ENCODE measurements around the gene PHPT1.

The PHPT1 gene

DNA sequence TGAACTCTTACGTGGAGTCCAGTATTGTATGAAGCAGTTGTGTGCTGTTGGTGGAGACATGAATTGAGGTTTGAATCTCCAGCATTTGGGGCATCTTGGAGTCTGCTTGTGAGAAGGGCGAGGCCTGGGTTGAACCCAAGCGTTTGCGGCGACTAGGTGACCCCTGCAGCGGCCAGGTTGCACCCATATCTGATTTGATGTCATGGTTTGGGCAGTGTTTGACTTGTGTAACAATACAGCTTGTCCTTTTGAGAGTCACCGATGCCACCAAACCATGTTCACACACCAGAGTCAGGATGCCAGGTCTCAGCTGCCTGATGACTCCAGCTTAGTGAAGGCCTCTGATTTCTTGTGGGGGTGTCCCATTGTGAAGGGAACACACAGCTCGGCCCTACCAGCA lies 39.2 kb downstream of the PHPT1 start:
- TF ChIP-seq, protein P1, sequence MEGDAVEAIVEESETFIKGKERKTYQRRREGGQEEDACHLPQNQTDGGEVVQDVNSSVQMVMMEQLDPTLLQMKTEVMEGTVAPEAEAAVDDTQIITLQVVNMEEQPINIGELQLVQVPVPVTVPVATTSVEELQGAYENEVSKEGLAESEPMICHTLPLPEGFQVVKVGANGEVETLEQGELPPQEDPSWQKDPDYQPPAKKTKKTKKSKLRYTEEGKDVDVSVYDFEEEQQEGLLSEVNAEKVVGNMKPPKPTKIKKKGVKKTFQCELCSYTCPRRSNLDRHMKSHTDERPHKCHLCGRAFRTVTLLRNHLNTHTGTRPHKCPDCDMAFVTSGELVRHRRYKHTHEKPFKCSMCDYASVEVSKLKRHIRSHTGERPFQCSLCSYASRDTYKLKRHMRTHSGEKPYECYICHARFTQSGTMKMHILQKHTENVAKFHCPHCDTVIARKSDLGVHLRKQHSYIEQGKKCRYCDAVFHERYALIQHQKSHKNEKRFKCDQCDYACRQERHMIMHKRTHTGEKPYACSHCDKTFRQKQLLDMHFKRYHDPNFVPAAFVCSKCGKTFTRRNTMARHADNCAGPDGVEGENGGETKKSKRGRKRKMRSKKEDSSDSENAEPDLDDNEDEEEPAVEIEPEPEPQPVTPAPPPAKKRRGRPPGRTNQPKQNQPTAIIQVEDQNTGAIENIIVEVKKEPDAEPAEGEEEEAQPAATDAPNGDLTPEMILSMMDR (IDR thresholded peaks at IDR 0.05; ENCODE audit: low read depth, low read length), result no peak
- no peak for DNase-seq (ENCODE audit: extremely low read depth, low read depth)

DNA sequence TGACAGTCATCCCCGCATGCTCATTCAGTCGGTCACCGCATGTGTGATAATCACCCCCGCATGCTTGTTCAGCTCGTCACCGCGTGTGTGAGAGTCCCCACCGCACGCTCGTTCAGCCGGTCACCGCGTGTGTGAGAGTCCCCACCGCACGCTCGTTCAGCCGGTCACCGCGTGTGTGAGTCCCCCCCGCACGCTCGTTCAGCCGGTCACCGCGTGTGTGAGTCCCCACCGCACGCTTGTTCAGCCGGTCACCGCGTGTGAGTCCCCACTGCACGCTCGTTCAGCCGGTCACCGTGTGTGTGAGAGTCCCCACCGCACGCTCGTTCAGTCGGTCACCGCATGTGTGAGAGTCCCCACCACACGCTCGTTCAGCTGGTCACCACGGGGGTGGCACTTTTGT lies 40.6 kb downstream of the PHPT1 start:
- DNase-seq (ENCODE audit: extremely low read depth, low read depth), result no peak
- TF ChIP-seq, protein P1 (IDR thresholded peaks at IDR 0.05; ENCODE audit: low read depth, low read length), result no peak

- TF ChIP-seq, protein P1 (IDR thresholded peaks at IDR 0.05; ENCODE audit: low read depth, low read length), result no peak
- no peak for DNase-seq (ENCODE audit: extremely low read depth, low read depth)
Observed at GRCh38 chr9:136890661-136891060, 41.5 kb downstream of the PHPT1 start.

DNA sequence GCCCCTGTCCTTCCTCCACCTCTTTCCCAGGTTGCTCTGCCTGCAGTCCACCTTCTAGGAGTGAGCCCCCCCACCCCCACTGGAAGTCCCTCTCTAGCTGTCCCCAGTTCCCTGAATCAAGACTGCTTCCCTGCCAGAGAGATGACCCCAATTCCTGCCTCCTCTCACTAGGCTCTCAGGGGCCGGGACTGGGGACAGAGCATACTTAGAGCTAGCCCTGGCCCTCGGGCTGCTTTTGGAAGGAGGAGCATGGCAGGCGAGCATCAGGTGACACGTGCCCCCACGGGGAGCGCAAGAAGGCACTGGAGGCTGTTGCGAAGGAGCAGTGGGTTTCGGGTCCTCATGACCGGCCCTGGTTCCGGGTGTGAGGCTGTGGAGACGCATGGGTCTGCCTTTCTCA lies 46.8 kb downstream of the PHPT1 start:
- DNase-seq (ENCODE audit: extremely low read depth, low read depth), result no peak
- TF ChIP-seq, protein P1 (IDR thresholded peaks at IDR 0.05; ENCODE audit: low read depth, low read length), result no peak

DNA sequence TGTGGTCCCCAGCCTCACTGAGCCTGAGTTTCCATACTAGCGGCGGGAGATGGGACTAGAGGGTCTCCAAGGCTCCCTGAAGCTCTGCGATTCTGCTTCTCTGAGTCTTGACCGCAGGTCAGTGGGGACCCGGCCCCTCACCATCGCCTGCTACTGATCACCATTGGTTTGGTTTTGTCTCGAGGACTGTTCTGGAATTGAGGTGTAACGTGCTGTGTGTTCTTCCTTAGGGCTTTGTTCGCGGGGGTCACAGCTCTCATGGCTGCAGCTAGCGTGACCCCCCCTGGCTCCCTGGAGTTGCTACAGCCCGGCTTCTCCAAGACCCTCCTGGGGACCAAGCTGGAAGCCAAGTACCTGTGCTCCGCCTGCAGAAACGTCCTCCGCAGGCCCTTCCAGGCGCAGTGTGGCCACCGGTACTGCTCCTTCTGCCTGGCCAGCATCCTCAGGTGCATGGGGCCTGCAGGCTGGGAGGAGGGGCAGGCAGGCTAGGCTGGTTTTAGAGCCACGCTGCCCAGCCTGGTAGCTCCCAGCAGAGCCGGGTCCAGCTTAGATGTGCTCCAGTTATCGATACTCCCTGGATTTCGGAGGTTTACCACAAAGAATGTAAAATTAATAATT lies 49.4 kb downstream of the PHPT1 start:
- TF ChIP-seq, protein P1 (IDR thresholded peaks at IDR 0.05; ENCODE audit: low read depth, low read length), result no peak
- DNase-seq (ENCODE audit: extremely low read depth, low read depth), result no peak

DNA sequence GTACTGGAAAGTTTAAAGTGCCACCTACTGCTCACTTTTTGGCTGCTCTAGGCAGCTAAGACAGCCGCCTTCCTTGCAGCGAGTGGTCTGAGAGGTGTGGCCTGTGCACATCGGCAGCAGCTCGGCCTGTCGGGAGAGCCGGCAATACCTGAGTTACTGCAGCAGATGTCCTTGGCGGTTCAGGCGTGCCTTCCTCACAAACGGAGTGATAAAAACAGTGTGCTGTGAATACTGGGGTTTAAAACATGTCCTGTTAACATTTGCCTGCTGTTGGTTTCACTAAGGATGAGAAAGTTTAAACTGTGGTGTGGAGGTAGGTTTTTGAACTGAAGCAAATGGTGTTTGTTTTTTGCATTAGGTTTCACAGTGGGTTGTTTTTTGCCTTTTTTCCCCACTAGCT lies 50.0 kb downstream of the PHPT1 start:
- TF ChIP-seq, protein P1 (IDR thresholded peaks at IDR 0.05; ENCODE audit: low read depth, low read length), result no peak
- no peak for DNase-seq (ENCODE audit: extremely low read depth, low read depth)

DNA sequence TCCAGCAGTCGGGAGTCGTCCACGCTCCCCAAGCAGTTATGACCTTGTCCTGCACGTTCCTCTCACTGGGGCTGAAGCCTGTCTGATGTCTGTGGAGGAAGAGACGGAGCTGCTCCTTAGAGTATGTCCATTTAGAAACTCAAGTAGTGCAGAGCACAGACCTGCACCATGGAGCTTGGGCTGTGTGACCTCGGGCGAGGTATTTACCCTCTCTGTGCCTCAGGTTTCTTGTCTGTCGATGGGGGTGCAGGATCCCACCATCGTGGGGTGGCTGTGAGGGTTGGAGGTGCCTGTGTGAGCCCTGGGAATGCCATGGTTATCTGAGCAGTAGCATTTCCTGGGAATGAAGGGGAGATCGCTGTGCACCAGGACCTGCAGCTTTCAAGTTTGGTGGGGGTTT lies 51.3 kb downstream of the PHPT1 start:
- no peak for DNase-seq (ENCODE audit: extremely low read depth, low read depth)
- TF ChIP-seq, protein P1 (IDR thresholded peaks at IDR 0.05; ENCODE audit: low read depth, low read length), result no peak

Data from AG09319 (cell line).